AML-193 (cell line): ENCODE measurements around the gene SSBP4.

Experiments
- DNase-seq, 2 experiments: peaks; one replicate each; lab custom pipeline; 2025; lab: John Stamatoyannopoulos, UW

The SSBP4 gene

DNA sequence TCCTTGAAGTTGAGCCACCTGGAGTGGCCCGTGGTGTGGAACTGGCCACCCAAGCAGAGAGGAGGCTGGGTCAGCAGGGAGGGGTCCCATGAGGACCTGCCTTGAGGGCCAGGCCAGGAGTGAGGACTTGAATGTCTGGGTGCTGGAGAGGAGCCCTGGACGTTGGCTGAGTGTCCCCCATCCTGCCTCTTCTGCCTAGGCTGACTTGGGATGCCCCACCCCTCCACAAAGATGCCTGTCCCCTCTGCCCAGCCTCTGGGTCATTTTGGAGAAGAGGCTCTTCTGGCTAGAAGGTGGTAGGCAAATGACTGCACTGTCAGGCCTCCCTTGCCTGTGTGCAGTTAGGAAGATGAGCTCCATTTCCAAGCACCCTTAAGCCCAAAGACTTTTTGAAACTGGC lies 1.7 kb downstream of the SSBP4 start:
- DNase-seq = no peak

DNA sequence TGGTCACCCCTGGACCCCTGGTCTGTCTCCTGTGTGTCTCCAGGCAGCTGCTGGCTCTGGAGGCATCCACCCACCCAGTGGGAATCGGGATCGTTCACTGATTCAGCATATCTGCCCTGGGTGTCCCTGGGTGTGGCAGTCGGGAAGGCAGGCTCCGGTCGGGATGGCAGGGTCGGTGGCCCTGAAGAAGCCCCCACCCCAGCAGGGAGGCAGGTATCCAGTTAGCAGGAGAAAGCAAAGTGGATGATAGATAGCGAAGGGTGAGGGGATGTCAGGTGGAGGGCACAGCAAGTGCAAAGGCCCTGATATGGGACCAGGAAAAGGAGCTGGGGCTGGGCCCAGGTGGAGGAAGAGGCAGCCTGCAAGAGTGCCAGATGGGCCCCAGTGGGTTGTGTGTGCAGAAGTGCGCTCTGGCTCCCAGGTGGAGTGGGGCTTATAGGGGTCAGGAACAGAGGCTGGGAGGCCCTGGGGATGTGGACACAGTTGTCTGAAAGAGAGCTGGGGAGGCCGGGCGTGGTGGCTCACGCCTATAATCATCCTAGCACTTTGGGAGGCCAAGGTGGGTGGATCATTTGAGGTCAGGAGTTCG lies 2.3 kb downstream of the SSBP4 start:
- DNase-seq = no peak

DNA sequence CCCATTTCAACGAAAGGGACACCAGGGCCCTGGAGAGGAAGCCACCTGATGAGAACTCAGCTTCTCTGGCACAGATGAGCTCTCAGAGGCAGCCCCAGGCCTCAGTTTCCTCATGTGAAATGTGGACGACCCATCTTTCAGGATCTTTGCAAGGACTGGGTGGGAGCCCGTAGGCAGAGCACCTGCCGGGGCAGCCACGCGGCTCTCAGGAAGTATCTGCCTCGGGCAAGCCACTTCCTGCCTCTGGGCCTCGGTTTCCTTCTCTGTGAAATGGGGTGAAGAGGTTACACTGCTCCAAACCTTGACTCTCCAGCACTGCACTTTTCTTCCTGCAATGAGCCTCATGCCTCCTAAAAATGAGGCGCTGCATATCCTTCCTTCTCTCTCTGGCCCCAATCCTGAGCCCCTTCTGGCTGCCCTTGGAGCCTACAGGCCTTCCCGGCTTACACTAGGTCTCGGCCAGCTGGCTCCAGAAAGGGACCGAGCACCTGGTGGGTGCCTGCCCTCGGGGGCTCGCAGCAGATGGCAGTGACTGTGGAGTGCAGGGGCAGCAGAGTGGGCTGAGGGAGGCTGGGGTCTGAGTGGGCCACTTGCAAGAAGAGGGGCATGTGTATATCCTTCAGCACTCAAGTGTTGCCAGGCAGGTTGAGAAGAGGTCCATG lies 3.5 kb downstream of the SSBP4 start:
- DNase-seq = no peak

DNA sequence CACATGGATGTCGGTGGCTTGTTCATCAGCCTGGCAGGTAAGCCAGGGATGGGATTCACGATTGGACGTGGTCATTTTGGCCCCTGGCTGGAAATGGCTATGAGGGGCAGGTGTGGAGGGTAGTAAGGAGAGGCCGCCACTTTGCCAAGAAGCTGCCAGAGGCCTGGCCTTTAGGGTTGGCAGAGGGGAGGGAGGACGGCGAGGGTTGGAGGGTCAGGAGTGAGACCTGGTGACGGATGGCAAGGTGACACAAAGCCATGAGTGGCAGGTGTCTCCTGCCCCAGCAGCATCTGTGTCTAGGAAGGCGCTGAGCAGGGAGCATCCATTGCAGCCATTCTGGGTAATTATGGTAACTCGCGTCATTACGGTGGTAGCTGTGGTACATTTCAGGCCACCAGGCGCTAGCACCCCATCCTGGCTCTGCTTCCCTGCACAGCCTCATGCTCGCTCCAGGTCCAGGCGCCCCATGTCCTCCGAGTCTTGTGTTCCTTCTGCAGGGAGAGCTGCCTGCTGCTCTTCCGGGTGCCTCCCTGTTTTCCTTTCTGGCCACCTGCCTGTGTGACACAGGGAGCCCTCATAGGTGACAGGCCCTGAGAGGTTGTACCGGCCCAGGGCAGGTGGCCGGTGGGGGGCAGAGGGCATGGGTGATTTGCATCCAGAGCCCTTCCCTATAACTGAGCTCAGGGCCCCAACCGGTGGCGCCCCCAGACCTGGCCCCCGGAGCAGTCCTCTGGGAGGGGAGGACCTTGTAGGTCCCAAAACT lies 4.2 kb downstream of the SSBP4 start:
- DNase-seq = no peak

DNA sequence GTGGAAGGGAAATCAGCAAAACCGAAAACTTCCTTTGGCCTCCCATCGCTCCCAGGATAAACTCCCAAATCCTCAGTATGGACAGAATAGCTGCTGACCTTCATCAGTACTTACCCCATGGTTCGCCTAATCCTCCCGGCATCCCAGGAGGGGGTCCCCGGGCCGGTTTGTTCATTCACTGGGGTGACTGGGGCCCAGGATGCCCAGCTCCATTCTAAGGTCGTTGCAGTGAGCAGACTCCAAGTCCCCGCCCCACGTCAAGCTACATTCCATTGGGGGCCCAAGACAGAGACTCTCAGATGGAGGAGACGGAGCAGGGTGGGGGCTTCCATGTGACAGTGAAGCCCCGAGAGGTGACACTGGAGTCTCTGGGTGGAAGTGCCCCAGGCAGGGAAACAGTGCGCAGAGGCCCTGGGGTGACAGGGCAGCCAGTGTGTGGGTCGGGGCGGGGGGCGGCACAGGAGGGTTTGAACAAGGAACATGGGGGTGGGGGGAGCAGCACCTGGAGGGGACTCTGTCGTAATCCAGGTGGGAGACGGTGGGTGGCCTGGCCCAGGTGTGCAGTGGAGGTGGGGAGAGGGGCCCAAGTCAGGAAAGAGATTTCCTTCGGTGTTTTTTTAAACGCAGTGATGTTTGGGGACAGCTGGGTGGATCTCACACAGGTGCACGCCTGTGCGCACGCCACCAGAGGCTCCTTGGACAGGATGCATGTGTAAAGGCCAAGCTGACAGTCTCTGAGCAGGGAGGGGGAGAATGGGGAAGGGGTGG lies 5.1 kb downstream of the SSBP4 start:
- DNase-seq = no peak

DNA sequence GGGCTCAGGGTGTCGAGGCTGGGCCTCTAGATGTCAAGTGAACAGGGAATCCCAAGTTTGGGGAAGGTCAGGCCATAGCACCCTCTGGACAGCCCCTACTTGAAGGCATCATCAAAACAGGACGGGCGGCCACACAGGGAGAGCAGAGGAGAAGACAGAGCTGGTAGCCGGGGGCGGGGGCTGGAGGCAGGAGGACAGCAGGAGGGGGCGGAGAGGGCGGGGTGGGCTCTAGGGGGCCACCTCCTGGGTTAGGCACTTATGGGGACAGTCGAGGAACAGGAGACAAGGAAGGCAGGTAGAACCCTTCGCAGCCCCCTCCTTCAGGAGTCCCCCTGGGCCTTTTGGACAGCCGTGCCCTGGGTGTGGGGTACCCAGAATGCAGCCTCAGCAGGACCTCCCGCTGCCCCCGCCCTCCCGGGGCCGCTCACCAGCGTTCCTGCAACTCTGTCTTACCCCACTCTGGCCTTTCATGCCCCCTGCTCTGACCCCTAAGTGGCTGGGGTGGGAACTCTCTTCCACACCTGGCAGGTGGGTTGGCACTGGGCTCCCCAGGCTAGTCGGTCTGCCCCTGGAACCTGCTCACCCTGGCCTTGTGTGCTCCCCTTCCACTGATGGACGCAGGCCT lies 5.8 kb downstream of the SSBP4 start:
- DNase-seq = no peak

DNA sequence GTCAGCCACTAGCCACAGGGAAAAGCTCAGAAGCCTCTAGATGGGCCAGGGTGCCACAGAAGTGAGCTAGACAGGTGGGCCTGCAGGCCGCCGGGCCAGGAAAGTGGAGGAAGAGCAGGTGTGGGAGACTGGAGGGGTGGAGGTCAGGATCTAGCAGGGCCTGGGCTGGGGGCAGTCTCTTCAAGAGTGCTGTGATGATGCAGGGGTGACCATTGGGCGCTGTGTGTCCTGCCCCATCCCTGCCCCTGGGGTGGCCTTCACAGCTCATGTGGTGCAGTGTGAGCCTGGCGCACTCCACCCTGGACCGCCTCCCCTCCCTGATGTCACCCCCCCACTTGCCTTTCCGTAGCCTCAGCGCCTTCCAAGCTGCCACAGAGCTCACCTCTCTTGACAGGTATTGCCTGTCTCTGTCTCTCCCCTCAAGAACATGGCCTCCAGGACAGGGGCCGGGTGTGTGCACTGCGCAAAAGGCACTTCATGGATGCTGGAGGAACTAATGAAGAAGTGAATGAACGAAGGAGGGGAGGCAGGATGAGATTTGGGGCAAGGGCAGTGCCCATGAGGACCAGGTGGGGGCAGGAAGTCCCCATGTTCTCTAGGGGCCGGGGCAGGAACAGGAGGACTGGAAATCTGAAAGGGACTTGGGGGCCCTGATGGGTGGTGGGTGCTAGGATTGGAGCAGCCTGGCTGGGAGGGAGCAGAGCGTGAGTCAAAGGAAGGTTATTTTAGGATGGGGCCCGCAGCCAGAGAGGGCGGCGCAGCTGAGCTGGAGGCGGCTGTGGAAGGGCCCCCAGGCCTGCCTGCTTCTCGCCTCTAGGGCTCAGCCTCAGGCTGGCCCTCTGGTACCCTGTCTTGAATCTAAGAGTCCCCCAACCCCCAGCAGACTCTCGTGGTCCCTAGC lies 6.6 kb downstream of the SSBP4 start:
- DNase-seq = no peak

DNA sequence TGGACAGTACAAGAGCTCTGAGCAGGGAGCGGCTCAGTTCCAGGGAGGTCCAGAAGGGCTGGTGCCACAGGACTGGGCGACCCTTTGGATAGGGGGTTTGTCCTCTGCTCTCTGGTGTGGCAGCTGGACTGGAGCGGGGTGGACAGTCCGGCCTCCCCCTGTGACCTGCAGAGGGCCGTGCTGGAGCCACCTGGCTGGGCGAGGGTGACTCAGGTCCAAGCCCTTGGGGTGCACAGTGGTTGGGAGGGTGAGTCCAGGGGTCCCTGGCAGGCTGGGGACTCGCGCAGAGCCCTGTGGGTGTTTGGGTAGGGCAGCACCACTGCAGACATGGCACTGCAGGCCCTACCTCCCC lies 7.2 kb downstream of the SSBP4 start:
- DNase-seq = no peak

DNA sequence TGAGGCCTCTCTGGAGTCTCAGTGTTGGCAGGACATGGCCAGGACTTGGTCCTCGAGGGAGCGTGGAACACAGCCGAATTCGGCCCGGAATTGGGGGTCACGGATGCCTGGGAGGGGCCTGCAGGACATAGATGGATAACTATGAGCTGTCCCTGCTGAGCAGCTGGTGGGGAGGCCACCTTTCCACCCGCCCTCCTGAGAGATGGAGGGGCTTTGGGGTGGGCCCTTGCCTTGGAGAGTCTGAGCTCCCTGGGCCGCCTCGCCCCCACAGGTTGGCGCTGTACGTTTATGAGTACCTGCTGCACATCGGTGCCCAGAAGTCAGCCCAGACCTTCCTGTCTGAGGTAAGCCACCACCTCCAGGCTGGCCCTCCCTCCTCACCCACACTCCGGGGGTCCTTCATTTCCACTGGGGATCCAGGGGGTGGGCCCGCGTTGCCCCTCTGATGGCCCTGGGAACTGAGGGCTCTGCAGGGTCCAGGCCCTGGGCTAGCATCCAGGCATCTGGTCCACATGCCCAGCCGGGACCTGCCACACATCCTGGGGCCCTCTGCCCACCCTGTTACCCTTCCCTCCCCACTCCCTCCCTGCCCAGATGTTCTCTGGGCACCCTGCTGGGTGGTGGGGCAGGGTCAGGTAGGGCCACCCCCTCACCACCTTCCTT lies 8.0 kb downstream of the SSBP4 start:
- no peak for DNase-seq

DNA sequence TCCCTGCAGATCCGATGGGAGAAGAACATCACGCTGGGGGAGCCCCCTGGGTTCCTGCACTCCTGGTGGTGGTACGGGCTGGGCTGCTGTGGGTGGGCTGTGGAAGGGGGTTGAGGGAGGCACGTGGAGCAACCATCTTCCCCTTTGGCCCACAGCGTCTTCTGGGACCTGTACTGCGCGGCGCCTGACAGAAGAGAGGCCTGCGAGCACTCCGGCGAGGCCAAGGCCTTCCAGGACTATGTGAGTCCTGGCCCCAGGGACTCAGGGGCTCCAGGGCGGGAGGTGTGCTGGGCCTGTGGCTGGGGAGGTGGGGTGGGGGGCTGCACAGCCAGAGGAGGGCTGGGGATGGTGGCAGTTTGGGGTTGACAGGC lies 8.5 kb downstream of the SSBP4 start:
- DNase-seq = no peak

DNA sequence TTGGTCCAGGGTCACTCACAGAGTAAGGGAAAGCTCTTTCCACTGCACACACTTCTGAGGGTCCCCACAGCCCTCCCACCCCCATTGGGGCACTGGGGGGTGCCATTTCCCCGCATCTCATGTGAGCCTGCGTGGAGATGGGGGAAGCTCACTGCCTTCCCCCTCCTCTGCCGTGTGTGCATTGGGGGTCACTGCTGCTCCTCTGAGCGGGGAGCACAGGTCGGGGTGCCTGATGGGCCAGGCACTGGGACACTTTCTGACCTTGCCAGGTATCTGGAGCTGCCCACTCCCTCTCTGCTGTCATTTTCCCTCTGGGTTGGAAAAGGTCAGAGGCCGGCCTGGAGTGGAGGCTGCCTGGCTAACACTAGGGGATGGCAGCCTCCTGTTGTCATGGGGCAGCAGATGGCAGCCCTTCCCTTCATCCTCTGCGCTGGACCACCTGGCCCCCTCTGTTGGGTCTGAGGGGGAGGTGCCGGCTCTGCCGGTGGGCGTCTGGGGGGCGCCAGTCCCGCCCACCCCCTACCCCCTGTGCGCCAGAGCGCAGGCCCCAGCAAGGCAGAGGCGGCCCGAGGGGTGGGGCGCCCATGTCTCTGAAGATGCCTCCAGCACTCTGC lies 9.1 kb downstream of the SSBP4 start:
- DNase-seq = no peak

DNA sequence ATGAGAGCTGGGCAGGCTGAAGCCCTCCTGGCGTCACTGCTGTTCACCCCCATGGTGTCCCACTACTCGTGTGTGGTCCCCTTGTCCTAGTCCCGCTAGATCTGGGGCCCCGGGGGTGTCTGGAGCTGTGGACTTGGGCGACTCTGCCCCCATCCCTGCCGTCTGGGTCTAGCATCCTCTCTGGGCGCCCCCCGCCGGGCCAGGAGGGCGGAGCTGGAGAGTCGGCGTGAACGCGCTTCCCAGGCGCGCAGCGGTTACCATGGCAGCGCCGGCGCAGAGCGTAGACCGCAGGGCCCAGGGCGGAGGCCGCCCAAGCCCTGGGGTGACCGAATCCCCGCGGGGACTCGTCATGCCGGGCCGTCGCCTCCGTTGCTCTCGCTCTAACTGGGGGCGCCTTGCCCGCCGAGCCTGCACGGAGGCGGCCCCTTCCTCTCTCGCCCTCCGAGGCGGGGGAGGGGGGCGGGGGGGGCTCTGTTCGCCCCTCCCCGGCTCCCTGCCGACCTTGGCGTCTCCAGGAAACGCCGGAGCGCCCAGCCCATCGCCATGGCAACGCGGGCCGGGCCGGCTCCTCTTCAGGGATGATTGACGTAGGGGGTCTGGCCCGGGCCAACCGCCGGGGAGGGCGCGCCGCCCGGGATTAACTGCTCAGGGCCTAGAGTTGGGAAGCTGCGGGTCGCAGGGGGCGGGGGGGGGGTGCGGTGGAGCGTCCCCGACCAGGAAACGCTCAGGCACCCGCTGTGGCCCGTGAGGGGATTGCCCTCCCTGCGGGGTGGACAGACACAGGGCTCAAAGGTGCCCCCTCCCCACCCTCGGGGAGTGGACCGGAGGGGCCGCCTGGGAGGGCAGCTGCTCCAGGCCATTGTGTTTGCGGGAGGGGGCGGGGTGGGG lies 9.8 kb downstream of the SSBP4 start:
- DNase-seq = no peak

DNA sequence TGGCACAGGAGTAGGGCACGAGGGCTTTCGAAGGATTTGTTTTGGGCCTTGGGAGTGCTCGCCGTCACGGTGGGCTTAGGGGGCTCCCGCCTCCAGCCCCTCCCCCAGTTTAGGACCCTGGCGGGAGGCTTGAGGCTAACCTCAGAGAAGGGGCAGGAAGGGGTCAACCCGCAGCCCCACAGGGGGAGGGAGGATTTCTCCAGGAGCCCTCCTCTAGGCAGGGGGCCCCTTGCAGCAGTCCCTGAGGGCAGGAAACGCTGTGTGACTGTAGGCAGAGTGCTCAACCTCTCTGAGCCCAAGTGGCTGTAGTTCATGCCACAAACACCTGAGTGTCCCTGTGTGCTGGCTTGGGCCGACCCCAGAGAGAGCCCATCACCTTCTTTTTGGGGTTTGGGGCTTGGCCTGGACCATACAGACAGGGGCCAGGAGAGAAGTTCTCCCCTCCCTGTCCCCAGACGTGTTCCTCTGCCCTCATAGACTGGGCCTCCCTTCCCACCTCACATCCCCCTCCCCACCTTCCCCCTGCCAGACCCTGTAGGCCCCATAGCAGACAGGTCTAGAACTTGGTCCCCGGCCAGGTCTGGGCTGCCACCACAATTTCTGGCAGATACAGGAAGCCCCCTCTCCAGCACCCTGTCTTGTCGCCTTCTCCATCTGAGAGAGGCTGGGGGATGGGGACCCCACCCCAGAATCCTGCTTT lies 10.7 kb downstream of the SSBP4 start:
- DNase-seq = no peak

DNA sequence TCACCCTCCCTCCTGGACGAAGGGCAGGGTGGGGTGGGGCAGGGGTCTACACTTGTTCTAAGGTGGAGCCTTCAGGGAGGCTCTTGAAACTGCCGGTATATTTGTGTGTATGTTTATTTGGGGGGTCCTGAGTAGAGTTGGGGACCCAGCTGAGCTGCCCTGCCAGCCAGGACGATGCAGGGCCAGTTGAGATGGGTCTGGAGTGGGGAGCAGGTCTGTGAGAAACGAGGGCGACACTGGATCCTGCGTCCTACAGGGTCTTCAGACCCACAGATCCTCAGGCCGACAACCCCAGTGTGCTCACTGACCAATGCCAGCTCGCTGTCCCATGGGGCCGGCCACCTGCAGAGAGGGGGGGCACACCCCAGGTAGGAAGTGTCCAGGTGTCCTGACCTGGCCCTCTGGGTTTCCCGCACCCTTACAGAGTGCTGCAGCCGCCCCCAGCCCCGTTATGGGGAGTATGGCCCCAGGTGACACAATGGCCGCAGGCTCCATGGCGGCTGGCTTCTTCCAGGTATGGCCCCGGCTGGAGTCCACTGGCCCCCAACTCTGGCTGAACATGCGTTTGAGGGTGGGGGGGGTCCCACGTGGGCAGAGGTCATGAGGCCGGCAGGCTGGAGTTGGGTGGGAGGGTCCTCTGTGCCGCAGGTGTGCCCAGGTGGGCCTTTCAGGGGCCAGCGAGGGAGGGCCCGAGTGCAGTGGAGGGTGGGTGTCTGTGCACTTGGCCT lies 11.4 kb downstream of the SSBP4 start:
- no peak for DNase-seq

DNA sequence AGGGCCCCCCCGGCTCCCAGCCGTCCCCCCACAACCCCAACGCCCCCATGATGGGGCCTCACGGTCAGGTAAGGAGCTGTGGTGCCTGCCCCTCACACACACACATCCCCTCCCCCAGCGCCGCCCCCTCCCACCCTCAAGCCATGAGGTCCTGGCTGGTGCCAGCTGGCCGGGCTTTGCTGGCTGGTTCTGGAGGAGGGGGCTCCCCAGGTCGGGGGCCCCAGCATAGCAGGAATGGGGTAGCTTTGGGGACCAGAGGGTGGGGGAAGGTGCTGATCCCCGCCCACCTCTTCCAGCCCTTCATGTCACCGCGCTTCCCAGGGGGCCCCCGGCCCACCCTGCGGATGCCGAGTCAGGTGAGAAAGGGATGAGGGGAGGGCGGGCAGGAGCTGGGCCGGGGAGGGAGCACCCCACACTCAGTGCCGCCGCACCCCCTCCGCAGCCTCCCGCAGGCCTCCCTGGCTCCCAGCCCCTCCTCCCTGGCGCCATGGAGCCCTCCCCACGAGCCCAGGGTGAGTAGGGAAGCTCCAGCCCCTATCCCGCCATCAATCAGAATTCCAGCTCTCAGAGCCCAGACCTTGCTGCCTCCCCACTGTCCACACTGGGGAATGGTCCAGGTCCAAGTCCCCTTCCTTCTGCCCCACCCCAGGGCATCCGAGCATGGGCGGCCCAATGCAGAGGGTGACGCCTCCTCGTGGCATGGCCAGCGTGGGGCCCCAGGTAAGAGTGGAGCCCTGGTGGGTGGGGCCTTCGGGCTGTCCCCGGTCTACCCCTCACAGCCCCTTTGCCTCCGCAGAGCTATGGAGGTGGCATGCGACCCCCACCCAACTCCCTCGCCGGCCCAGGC lies 12.4 kb downstream of the SSBP4 start:
- DNase-seq = no peak

DNA sequence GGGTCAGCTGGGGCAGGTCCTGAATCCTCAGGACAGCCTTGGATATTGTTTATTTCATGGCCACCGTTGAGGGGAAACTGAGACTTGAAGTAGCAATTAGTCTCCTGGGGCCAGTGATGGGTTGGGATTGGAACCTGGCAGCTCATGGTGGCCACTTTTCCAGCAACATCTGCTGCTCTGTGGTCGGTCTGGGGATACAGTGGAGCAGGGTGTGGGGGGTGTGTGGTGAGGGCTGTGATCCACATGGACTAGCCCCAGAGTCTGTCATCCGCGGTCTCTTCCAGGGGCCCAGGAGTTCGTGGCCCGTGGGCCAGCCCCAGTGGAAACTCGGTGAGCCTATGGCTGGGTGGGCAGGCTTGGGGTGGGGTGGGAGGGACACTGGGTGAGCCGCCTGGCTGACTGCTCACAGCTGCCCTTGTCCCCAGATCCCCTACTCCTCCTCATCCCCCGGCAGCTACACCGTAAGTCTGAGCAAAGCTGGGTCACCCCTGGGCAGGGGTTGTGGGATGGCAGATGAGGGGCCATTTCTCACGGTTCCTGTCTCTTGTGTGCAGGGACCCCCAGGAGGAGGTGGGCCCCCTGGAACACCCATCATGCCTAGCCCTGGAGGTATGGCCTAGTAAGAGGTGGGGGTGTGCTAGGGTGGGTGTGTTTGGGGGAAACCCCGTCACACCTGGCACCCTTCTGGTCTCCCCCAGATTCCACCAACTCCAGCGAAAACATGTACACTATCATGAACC lies 13.2 kb downstream of the SSBP4 start:
- no peak for DNase-seq
